GM18909 (cell line): ENCODE measurements around the gene PCDHB9.
"Not testable (repeated sequence)": the region's sequence is repeated elsewhere in the genome, so short reads cannot be mapped to it uniquely, and the experiment has no call there.

ENCODE experiments used
- ATAC-seq: cut with Tn5 transposase; IDR thresholded peaks from one replicate; pipeline ENCODE4 v1.9.1; 2021; ENCODE audit warnings: mild to moderate bottlenecking; ENCODE audit not compliant: unreplicated experiment, poor library complexity

PCDHB9 gene

DNA sequence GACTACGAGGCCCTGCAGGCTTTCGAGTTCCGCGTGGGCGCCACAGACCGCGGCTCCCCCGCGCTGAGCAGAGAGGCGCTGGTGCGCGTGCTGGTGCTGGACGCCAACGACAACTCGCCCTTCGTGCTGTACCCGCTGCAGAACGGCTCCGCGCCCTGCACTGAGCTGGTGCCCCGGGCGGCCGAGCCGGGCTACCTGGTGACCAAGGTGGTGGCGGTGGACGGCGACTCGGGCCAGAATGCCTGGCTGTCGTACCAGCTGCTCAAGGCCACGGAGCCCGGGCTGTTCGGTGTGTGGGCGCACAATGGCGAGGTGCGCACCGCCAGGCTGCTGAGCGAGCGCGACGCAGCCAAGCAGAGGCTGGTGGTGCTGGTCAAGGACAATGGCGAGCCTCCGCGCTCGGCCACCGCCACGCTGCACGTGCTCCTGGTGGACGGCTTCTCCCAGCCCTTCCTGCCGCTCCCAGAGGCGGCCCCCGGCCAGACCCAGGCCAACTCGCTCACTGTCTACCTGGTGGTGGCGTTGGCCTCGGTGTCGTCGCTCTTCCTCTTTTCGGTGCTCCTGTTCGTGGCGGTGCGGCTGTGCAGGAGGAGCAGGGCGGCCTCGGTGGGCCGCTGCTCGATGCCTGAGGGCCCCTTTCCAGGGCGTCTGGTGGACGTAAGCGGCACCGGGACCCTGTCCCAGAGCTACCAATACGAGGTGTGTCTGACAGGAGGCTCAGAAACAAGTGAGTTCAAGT lies 2.7 kb upstream of the PCDHB9 start:
- ATAC-seq = not testable (repeated sequence)

DNA sequence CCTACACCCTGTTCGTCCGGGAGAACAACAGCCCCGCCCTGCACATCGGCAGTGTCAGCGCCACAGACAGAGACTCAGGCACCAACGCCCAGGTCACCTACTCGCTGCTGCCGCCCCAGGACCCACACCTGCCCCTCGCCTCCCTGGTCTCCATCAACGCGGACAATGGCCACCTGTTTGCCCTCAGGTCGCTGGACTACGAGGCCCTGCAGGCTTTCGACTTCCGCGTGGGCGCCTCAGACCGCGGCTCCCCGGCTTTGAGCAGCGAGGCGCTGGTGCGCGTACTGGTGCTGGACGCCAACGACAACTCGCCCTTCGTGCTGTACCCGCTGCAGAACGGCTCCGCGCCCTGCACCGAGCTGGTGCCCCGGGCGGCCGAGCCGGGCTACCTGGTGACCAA lies 1.7 kb downstream of the PCDHB9 start:
- ATAC-seq = not testable (repeated sequence)

DNA sequence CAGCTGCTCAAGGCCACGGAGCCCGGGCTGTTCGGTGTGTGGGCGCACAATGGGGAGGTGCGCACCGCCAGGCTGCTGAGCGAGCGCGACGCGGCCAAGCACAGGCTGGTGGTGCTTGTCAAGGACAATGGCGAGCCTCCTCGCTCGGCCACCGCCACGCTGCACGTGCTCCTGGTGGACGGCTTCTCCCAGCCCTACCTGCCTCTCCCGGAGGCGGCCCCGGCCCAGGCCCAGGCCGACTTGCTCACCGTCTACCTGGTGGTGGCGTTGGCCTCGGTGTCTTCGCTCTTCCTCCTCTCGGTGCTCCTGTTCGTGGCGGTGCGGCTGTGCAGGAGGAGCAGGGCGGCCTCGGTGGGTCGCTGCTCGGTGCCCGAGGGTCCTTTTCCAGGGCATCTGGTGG lies 2.2 kb downstream of the PCDHB9 start:
- ATAC-seq = not testable (repeated sequence)

DNA sequence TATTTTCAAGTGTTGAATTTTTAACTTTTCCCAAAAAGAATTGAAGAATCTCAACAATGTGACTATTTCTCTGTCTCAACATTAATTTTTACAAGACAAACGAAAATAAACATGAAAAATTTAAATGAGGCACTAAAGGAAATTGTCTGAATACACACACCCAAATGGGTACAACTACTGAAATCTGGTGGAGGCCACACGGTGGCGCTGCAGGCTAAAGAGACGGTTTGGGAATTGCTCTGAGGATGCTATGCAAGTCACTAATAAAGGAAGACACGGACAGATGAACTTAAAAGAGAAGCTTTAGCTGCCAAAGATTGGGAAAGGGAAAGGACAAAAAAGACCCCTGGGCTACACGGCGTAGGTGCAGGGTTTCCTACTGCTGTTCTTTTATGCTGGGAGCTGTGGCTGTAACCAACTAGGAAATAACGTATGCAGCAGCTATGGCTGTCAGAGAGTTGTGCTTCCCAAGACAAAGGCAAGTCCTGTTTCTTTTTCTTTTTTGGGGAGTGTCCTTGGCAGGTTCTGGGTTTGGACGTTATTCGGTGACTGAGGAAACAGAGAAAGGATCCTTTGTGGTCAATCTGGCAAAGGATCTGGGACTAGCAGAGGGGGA lies 5.3 kb downstream of the PCDHB9 start, which contains the start of gene PCDHB10:
Gene PCDHB10 (plus strand): TSS at position 244 of the 616 bp plus-strand sequence. CDS start 200 bp downstream, at position 444.
- ATAC-seq = no peak

DNA sequence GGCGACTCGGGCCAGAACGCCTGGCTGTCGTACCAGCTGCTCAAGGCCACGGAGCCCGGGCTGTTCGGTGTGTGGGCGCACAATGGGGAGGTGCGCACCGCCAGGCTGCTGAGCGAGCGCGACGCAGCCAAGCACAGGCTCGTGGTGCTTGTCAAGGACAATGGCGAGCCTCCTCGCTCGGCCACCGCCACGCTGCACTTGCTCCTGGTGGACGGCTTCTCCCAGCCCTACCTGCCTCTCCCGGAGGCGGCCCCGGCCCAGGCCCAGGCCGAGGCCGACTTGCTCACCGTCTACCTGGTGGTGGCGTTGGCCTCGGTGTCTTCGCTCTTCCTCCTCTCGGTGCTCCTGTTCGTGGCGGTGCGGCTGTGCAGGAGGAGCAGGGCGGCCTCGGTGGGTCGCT lies 7.4 kb downstream of the PCDHB9 start:
- ATAC-seq = not testable (repeated sequence)

DNA sequence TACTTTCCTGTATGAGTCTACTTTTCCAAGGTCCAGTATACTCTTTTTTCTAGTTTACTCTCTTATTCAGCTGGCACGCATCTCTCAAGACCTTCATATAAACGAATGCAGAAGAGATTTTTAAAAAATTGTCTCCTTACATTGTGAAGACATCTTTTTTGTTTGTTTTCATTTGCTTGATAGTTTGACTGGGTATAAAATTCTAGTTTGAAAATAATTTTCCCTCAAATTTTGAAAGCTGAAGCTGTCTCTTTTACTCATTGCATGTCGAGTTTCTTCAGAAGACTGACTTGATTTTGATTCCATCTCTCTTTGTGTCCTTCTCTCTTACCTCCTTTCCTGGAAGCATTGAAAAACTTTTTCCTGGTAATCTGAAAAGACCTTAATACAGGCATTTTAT lies 9.4 kb downstream of the PCDHB9 start:
- ATAC-seq = no peak

DNA sequence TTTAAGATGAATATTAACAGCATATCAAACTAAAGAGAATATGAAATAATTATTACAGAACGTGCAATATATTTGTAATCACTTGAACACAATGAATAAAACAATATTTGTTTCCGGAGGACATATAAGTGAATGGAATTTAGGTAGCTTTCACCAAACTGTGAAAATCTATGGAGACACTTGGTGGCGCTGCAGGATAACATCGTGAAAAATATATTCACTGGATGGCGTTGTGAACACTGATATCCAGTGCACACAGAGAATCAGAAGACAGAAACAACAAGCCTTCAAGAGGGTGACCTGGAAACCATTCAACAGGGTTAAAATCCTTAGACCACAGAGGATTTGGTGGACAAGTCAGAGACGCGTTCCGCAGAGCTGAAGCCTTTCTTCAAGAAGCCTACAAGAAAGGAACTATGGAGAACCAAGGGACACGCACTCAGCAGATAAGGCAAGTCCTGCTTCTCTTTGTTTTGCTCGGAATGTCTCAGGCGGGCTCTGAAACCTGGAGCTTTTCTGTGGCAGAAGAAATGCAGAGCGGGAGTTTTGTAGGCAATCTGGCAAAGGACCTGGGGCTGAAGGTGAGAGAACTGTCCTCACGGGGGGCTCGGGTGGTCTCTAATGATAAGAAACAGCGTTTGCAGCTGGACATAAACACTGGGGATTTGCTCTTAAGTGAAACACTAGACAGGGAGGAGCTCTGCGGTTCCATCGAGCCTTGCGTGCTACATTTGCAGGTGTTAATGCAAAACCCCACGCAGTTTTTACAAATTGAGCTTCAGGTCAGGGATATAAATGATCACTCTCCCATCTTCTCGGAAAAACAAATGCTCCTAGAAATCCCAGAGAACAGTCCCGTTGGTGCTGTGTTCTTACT lies 12.6 kb downstream of the PCDHB9 start, which contains the start of gene PCDHB11:
Gene PCDHB11 (plus strand): TSS at position 269 of the 877 bp plus-strand sequence. CDS start 148 bp downstream, at position 417.
- no peak for ATAC-seq

DNA sequence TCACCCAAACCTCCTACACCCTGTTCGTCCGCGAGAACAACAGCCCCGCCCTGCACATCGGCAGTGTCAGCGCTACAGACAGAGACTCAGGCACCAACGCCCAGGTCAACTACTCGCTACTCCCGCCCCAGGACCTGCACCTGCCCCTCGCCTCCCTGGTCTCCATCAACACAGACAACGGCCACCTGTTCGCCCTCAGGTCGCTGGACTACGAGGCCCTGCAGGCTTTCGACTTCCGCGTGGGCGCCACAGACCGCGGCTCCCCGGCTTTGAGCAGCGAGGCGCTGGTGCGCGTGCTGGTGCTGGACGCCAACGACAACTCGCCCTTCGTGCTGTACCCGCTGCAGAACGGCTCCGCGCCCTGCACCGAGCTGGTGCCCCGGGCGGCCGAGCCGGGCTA lies 14.2 kb downstream of the PCDHB9 start:
- not testable (repeated sequence) for ATAC-seq

DNA sequence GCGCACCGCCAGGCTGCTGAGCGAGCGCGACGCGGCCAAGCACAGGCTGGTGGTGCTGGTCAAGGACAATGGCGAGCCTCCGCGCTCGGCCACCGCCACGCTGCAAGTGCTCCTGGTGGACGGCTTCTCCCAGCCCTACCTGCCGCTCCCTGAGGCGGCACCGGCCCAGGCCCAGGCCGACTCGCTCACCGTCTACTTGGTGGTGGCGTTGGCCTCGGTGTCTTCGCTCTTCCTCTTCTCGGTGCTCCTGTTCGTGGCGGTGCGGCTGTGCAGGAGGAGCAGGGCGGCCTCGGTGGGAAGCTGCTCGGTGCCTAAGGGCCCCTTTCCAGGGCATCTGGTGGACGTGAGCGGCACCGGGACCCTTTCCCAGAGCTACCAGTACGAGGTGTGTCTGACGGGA lies 14.7 kb downstream of the PCDHB9 start:
- ATAC-seq = not testable (repeated sequence)

DNA sequence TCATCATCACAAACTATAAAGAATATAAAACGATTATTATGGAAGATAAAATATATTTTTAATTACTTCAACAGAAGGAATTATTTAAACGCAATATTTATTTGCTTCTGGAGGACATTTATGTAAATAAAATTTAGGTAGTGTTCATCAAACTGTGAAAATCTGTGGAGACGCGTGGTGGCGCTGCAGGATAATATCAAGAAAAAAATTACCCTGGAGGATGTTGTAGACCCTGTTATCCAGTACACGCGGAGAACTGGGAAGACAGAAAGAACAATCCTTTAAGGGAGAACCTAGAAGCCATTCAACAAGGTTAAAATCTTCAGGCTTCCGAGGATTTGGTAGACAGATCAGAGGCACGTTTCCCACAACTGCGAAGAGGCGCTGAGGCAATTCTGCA lies 21.5 kb downstream of the PCDHB9 start, which contains the start of gene PCDHB12:
Gene PCDHB12 (plus strand): TSS at position 242 of the 400 bp plus-strand sequence. CDS start 189 bp downstream, outside the sequence.
- no peak for ATAC-seq

DNA sequence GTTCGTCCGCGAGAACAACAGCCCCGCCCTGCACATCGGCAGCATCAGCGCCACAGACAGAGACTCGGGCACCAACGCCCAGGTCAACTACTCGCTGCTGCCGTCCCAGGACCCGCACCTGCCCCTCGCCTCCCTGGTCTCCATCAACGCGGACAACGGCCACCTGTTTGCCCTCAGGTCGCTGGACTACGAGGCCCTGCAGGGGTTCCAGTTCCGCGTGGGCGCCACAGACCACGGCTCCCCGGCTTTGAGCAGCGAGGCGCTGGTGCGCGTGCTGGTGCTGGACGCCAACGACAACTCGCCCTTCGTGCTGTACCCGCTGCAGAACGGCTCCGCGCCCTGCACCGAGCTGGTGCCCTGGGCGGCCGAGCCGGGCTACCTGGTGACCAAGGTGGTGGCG lies 23.3 kb downstream of the PCDHB9 start:
- ATAC-seq = not testable (repeated sequence)

DNA sequence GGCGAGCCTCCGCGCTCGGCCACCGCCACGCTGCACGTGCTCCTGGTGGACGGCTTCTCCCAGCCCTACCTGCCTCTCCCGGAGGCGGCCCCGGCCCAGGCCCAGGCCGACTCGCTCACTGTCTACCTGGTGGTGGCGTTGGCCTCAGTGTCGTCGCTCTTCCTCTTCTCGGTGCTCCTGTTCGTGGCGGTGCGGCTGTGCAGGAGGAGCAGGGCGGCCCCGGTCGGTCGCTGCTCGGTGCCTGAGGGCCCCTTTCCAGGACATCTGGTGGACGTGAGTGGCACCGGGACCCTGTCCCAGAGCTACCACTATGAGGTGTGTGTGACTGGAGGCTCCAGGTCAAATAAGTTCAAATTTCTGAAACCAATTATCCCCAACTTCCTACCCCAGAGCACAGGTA lies 23.9 kb downstream of the PCDHB9 start:
- not testable (repeated sequence) for ATAC-seq

DNA sequence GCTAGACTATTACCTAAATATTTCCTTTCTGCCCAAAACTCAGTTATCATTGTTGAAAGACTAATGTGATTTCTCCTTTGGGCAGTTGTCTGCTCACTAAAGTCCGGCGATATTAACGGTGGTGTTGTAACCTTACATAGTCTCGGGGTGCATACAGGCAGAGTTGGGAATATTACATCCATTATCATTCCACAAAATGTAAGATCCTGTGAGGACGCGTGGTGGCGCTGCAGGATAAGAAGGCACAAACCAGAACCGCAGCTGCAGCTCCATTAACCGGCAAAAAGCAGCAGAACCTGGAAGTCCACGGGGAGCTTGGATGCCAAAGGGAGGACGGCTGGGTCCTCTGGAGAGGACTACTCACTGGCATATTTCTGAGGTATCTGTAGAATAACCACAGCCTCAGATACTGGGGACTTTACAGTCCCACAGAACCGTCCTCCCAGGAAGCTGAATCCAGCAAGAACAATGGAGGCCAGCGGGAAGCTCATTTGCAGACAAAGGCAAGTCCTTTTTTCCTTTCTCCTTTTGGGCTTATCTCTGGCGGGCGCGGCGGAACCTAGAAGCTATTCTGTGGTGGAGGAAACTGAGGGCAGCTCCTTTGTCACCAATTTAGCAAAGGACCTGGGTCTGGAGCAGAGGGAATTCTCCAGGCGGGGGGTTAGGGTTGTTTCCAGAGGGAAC lies 26.8 kb downstream of the PCDHB9 start, which contains the start of gene PCDHB13:
Gene PCDHB13 (plus strand): TSS at position 264 of the 684 bp plus-strand sequence. CDS start 205 bp downstream, at position 469.
- ATAC-seq = not testable (repeated sequence)

DNA sequence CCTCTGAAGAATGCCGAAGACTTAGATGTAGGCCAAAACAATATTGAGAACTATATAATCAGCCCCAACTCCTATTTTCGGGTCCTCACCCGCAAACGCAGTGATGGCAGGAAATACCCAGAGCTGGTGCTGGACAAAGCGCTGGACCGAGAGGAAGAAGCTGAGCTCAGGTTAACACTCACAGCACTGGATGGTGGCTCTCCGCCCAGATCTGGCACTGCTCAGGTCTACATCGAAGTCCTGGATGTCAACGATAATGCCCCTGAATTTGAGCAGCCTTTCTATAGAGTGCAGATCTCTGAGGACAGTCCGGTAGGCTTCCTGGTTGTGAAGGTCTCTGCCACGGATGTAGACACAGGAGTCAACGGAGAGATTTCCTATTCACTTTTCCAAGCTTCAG lies 27.6 kb downstream of the PCDHB9 start:
- ATAC-seq = not testable (repeated sequence)

DNA sequence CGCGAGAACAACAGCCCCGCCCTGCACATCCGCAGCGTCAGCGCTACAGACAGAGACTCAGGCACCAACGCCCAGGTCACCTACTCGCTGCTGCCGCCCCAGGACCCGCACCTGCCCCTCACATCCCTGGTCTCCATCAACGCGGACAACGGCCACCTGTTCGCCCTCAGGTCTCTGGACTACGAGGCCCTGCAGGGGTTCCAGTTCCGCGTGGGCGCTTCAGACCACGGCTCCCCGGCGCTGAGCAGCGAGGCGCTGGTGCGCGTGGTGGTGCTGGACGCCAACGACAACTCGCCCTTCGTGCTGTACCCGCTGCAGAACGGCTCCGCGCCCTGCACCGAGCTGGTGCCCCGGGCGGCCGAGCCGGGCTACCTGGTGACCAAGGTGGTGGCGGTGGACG lies 28.5 kb downstream of the PCDHB9 start:
- ATAC-seq = not testable (repeated sequence)

DNA sequence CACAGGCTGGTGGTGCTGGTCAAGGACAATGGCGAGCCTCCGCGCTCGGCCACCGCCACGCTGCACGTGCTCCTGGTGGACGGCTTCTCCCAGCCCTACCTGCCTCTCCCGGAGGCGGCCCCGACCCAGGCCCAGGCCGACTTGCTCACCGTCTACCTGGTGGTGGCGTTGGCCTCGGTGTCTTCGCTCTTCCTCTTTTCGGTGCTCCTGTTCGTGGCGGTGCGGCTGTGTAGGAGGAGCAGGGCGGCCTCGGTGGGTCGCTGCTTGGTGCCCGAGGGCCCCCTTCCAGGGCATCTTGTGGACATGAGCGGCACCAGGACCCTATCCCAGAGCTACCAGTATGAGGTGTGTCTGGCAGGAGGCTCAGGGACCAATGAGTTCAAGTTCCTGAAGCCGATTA lies 29.1 kb downstream of the PCDHB9 start:
- not testable (repeated sequence) for ATAC-seq

DNA sequence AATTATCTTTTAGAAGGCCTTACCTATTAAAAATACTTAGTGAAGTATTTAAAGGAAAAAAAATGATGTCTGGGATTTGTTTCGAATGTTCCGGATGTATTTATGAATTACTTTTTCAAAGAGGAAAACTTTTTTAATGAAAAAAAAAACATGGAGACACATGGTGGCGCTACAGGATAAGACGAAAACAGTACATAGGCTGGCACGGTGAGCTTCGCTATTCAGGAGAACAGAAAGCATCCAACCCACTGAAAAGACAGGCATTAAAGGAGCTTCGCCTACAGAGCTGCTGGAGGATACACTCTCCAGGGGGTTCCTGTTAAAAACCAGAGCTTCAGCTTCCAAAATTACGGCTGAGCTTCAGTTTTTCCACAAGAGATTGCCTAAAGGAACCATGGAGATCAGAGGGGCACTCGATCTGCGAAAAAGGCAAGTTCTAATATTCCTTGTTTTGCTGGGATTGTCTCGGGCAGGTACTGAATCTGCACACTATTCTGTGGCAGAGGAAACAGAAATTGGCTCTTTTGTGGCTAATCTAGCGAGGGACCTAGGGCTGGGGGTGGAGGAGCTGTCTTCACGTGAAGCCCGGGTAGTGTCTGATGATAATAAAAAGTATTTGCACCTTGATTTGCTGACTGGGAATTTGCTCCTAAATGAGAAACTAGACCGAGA lies 36.3 kb downstream of the PCDHB9 start, which contains the start of gene PCDHB14:
Gene PCDHB14 (plus strand): TSS at position 232 of the 672 bp plus-strand sequence. CDS start 163 bp downstream, at position 395.
- ATAC-seq = no peak

DNA sequence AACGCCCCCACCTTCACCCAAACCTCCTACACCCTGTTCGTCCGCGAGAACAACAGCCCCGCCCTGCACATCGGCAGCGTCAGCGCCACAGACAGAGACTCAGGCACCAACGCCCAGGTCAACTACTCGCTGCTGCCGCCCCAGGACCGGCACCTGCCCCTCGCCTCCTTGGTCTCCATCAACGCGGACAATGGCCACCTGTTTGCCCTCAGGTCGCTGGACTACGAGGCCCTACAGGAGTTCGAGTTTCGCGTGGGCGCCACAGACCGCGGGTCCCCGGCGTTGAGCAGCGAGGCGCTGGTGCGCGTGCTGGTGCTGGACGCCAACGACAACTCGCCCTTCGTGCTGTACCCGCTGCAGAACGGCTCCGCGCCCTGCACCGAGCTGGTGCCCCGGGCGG lies 37.9 kb downstream of the PCDHB9 start:
- ATAC-seq = not testable (repeated sequence)

DNA sequence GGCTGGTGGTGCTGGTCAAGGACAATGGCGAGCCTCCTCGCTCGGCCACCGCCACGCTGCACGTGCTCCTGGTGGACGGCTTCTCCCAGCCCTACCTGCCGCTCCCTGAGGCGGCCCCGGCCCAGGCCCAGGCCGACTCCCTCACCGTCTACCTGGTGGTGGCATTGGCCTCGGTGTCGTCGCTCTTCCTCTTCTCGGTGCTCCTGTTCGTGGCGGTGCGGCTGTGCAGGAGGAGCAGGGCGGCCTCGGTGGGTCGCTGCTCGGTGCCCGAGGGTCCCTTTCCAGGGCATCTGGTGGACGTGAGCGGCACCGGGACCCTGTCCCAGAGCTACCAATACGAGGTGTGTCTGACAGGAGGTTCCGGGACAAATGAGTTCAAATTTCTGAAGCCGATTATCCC lies 38.5 kb downstream of the PCDHB9 start:
- not testable (repeated sequence) for ATAC-seq
